Measurements from ENCODE around the gene UBXN10. TPM values are rescaled to one million over a fixed set of nuclear protein-coding genes. Genes with fewer than 3 reads are reported as not detected.

The UBXN10 gene
- total and polyA plus RNA-seq, 2 of the 8 experiments (the other 6 are each of a cell fraction or from before 2014, with no cell fraction given) = 0.43 to 0.68 TPM

DNA sequence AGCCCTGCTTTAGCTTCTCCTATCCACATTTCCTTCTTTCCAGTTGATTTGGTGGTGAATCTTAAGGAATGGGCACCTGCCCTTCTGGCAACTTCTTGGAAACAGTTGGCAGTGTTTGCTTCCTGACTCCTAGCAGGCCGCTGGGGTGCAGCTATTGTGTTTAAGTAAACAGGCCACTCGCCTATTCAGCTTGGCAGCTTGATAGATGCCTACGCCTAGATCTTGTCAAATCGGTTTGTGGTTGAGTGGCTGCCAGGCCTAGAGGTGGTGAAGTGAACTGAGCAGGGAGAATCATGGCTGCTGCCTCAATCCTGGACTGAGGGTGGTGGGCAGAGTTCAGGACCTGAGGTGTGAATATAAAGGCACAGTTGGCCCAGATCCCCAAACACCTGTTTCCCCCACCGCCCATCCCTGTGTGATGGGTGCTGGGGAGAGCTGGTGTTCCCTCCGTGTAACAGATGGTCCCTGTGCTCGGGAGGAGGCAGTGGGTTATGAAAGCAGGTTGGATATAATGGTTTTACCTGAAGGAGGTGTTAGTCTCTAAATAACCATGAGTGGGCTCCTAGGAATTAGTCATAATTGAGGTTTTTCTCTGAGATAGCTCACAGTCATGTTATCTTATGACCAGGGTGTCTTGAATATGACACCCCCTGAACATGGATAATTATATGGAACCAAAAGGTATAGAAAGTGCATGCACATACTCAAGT is 1.4 kb downstream of the UBXN10 start:
- H3K4me3 ChIP-seq (ENCODE audit: extremely low read depth in 1 of 4, insufficient read depth in 2 of 4, low read depth in 3 of 4, low read length in 4 of 4) = peak overlapping the region in 1 of 4 experiments; percentile 82; a peak in 2 of 8 replicates
- no peak overlapping the region for H2AFZ ChIP-seq (ENCODE audit: low read length)
- 76% methylated on average over 7 of the region's 7 CpGs; no CpG with 5 or more reads in 1 of the 2 experiments for WGBS, 2 experiments (ENCODE audit: extremely low coverage in 1 of 2, insufficient coverage in 1 of 2, insufficient read length in 1 of 2, insufficient replicate concordance in 2 of 2, low coverage in 1 of 2, low lambda C conversion rate in 2 of 2, missing lambda C conversion rate in 1 of 2)
- no peak overlapping the region for H2BK5ac ChIP-seq (ENCODE audit: low read depth, low read length)
- no peak overlapping the region for H3K56ac ChIP-seq (replicated peaks; ENCODE audit: insufficient read length, low read depth, low read length)
- H4K8ac ChIP-seq (ENCODE audit: extremely low read depth, insufficient read depth, low read length) = no peak overlapping the region
- H3K4me1 ChIP-seq (replicated peaks in 1 of 4; ENCODE audit: control insufficient read depth in 3 of 4, insufficient read depth in 4 of 4, low read length in 3 of 4) = peaks cover 6 to 10% (median 9%) of the 10 kb centered on the region in 4 experiments; a peak in 4 of 7 replicates
- no peaks in the 10 kb centered on the region for H3K36me3 ChIP-seq (ENCODE audit: control insufficient read depth in 2 of 4, insufficient read depth in 4 of 4, low read length in 3 of 4)
- peaks cover 0 to 13% (median 10%) of the 10 kb centered on the region in 4 experiments; a peak in 5 of 7 replicates for H3K27me3 ChIP-seq (replicated peaks in 1 of 4; ENCODE audit: control insufficient read depth in 3 of 4, extremely low read depth in 1 of 4, insufficient read depth in 3 of 4, low read length in 3 of 4)
- FAIRE-seq (no peak), DNase-seq (ENCODE audit: low read depth in 1 of 2, low spot score in 2 of 2) (no peak)
- no peak overlapping the region for H2BK15ac ChIP-seq (ENCODE audit: low read length)
- H3K79me2 ChIP-seq (ENCODE audit: control insufficient read depth in 1 of 2, insufficient read depth in 2 of 2, low read length in 2 of 2) = no peaks in the 10 kb centered on the region
- no peak overlapping the region for H2BK20ac ChIP-seq (ENCODE audit: low read length)
- H3K14ac ChIP-seq (ENCODE audit: insufficient read length) = no peak overlapping the region
- H2AK5ac ChIP-seq (ENCODE audit: low read depth, low read length) = no peak overlapping the region
- no peak overlapping the region for H3K9ac ChIP-seq (replicated peaks in 1 of 4; ENCODE audit: extremely low read depth in 1 of 4, low read depth in 3 of 4, low read length in 3 of 4)
- no peak overlapping the region for H3K23ac ChIP-seq (ENCODE audit: insufficient read length)
- no peaks in the 10 kb centered on the region for H3K9me3 ChIP-seq (ENCODE audit: insufficient read depth in 2 of 2, low read depth in 1 of 2, low read length in 1 of 2)
- POLR2A ChIA-PET (ENCODE audit: partially characterized antibody) = interaction anchor here (1.1 to 1.5 kb wide), 2 partner anchors 9 to 29 kb away, joined by 3 read pairs; no protein-coding TSS in a partner anchor
- H3K27ac ChIP-seq (ENCODE audit: low read depth, low read length) = no peak overlapping the region
- peak overlapping the region; percentile 24 to 83; a peak in 2 of 4 replicates for H3K4me2 ChIP-seq (ENCODE audit: insufficient read depth in 1 of 2, low read depth in 2 of 2, low read length in 2 of 2)
- H3K18ac ChIP-seq (ENCODE audit: extremely low read depth, low read length) = no peak overlapping the region
- CTCF ChIA-PET (ENCODE audit: partially characterized antibody) = interaction anchor here (0.7 to 4.4 kb wide), 14 partner anchors 8 to 267 kb away, joined by 3 to 31 read pairs (median 3); no protein-coding TSS in a partner anchor
- H2BK12ac ChIP-seq (ENCODE audit: low read depth, low read length) = no peak overlapping the region
- no peaks in the 10 kb centered on the region for H3K79me1 ChIP-seq (ENCODE audit: low read depth, low read length)
- no peak overlapping the region for H2BK120ac ChIP-seq (replicated peaks; ENCODE audit: low read depth, low read length)
- no peak overlapping the region for H4K5ac ChIP-seq (ENCODE audit: insufficient read length, low read depth, low read length)
- H3K4ac ChIP-seq (replicated peaks; ENCODE audit: insufficient read length, low read depth, low read length) = no peak overlapping the region
- H4K20me1 ChIP-seq (replicated peaks in 1 of 2; ENCODE audit: control insufficient read depth in 1 of 2, insufficient read depth in 2 of 2, low read length in 2 of 2) = no peaks in the 10 kb centered on the region
- no peak overlapping the region for H4K91ac ChIP-seq (replicated peaks; ENCODE audit: insufficient read length, low read length)
- peaks cover 4% of the 10 kb centered on the region; the same call in 1 of the 2 replicates for H3K23me2 ChIP-seq (ENCODE audit: low read depth, low read length)
- no peak for TF ChIP-seq POU5F1 (IDR thresholded peaks at IDR 0.05; ENCODE audit: low read depth, low read length)
- TF ChIP-seq CEBPB (IDR thresholded peaks at IDR 0.05; ENCODE audit: low read depth, low read length) = no peak
- TF ChIP-seq MAFK (IDR thresholded peaks at IDR 0.05; ENCODE audit: low read depth, low read length) = no peak
- TF ChIP-seq POLR2AphosphoS5 (IDR thresholded peaks at IDR 0.05; ENCODE audit: low read depth, low read length) = no peak
- no peak for TF ChIP-seq CBX8 (IDR thresholded peaks at IDR 0.05; ENCODE audit: borderline replicate concordance, low read depth, low read length)
- TF ChIP-seq RNF2 (IDR thresholded peaks at IDR 0.05; ENCODE audit: borderline replicate concordance, low read depth, low read length, missing control alignments, poor library complexity, severe bottlenecking) = no peak
- no peak for TF ChIP-seq TAF7 (optimal IDR thresholded peaks at IDR 0.05; ENCODE audit: borderline replicate concordance, low read depth, low read length)
- no peak for TF ChIP-seq CHD2 (IDR thresholded peaks at IDR 0.05; ENCODE audit: low read length)
- TF ChIP-seq, protein P1, sequence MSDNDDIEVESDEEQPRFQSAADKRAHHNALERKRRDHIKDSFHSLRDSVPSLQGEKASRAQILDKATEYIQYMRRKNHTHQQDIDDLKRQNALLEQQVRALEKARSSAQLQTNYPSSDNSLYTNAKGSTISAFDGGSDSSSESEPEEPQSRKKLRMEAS (IDR thresholded peaks at IDR 0.05) = no peak
- TF ChIP-seq YY1 (IDR thresholded peaks at IDR 0.05; ENCODE audit: low read depth, low read length) = no peak
- TF ChIP-seq JUN (IDR thresholded peaks at IDR 0.05; ENCODE audit: low read depth, low read length) = no peak
